Mesodermal cell (in vitro differentiated cells): ENCODE data around the gene SH3PXD2B.
"Not testable (repeated sequence)": the region's sequence is repeated elsewhere in the genome, so short reads cannot be mapped to it uniquely, and the experiment has no call there.

Experiments
- H3K27ac ChIP-seq: 2 replicates; pipeline ENCODE4 v1.7.0; 2013; ENCODE audit warnings: mild to moderate bottlenecking, low read depth, low read length, moderate library complexity; ENCODE audit not compliant: severe bottlenecking
- H3K36me3 ChIP-seq: 2 replicates; pipeline ENCODE4 v1.7.1; 2013; ENCODE audit warnings: mild to moderate bottlenecking, low read length, moderate library complexity; ENCODE audit not compliant: control insufficient read depth, insufficient read depth
- H3K4me1 ChIP-seq: one replicate; pipeline ENCODE4 v1.7.1; 2013; ENCODE audit warnings: mild to moderate bottlenecking, low read length; ENCODE audit not compliant: insufficient read depth, control insufficient read depth, poor library complexity, severe bottlenecking
- H3K4me3 ChIP-seq: 2 replicates; pipeline ENCODE4 v1.7.0; 2013; ENCODE audit warnings: low read length, control low read depth, mild to moderate bottlenecking; ENCODE audit not compliant: insufficient read depth, poor library complexity, severe bottlenecking; ENCODE audit errors: extremely low read depth
- H3K9me3 ChIP-seq: 2 replicates; pipeline ENCODE4 v1.7.1; 2013; ENCODE audit warnings: mild to moderate bottlenecking, low read length, moderate library complexity; ENCODE audit not compliant: control insufficient read depth
- WGBS, 2 experiments: methylation state at CpG; one replicate each; pipeline ENCODE4 v1.1.5; 2013; ENCODE audit warnings: missing lambda C conversion rate in 2 of 2; ENCODE audit not compliant: insufficient coverage in 2 of 2; 5-methylcytosine and 5-hydroxymethylcytosine counted together

SH3PXD2B gene

DNA sequence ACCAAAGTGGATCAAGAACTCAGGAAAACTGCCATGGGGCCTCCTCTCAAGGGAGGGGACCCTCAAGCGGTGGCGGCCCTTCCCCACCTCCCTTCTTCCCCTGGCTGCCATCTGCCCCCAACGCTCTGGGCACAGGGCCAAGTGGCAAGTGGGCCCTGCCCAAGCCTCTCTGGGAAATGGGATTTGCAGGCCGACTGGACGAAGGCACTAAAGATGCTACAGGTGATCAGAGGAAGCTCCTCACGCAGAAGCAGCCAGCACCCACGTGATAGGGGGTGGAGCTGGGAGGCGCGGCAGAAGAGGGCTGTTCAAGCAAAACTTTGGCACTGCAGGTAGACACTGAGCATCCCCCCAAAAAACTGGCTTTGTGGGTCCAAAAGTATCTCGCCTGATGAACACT is 118.1 kb downstream of the SH3PXD2B start:
- WGBS, 2 experiments = 92 to 96% methylated on average over 8 to 9 of the region's 10 CpGs
- Histone ChIP-seq H3K4me3 (no peak overlapping the region), H3K4me1 (no peaks in the 10 kb centered on the region), H3K9me3 (no peaks in the 10 kb centered on the region), H3K27ac (no peak overlapping the region), H3K36me3 (peaks cover 64% of the 10 kb centered on the region)

GRCh38 chr5:172335721-172336120 is 118.6 kb downstream of the SH3PXD2B start:
- Histone ChIP-seq H3K4me3 (no peak overlapping the region), H3K4me1 (no peaks in the 10 kb centered on the region), H3K9me3 (no peaks in the 10 kb centered on the region), H3K27ac (no peak overlapping the region), H3K36me3 (peaks cover 58% of the 10 kb centered on the region)
- 92 to 100% methylated on average over 2 to 3 of the region's 4 CpGs for WGBS, 2 experiments

GRCh38 chr5:172334641-172335040 is 119.7 kb downstream of the SH3PXD2B start:
- Histone ChIP-seq H3K9me3 (no peaks in the 10 kb centered on the region), H3K36me3 (peaks cover 48% of the 10 kb centered on the region), H3K4me1 (no peaks in the 10 kb centered on the region), H3K4me3 (no peak overlapping the region), H3K27ac (no peak overlapping the region)
- WGBS, 2 experiments = 95 to 99% methylated on average over 7 to 9 of the region's 9 CpGs

DNA sequence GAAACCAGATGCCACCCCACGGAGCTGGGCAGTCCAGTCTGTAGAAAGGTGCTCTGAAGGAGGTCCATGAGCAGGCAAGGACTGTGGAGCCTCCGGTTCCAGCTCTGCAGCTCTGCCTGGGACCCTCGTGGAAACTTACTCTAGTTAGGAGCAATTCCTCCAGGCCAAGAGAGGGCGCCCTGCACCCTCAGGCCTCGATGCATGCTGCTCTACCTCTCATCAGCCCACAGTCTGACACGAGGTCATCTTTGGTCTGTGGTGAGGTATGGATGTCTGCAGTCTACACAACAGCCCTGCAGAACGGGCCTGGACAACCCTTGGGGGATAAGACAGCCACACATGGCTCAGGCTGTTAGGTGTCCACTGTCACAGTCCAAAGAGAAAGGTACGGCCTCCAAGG is 120.1 kb downstream of the SH3PXD2B start:
- Histone ChIP-seq H3K36me3 (peaks cover 43% of the 10 kb centered on the region), H3K4me1 (no peaks in the 10 kb centered on the region), H3K9me3 (no peaks in the 10 kb centered on the region), H3K27ac (no peak overlapping the region), H3K4me3 (no peak overlapping the region)
- WGBS, 2 experiments = 95% methylated on average over 4 to 6 of the region's 8 CpGs

DNA sequence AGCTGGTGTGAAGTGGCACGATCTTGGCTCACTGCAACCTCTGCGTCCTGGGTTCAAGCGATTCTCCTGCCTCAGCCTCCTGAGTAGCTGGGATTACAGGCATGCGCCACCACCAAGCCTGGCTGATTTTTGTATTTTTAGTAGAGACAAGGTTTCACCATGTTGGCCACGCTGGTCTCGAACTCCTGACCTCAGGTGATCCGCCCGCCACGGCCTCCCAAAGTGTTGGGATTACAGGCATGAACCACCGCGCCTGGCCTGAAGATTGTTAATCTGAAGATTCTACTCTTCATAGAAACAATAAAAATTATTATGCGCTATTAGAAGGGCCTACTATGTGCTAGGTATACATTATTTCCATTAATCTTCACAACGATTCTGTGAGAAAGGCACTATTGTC is 127.4 kb downstream of the SH3PXD2B start:
- not testable (repeated sequence) for H3K4me3 ChIP-seq, H3K9me3 ChIP-seq, H3K27ac ChIP-seq, H3K4me1 ChIP-seq, H3K36me3 ChIP-seq
- WGBS, 2 experiments = 86 to 88% methylated on average over 3 to 8 of the region's 13 CpGs

DNA sequence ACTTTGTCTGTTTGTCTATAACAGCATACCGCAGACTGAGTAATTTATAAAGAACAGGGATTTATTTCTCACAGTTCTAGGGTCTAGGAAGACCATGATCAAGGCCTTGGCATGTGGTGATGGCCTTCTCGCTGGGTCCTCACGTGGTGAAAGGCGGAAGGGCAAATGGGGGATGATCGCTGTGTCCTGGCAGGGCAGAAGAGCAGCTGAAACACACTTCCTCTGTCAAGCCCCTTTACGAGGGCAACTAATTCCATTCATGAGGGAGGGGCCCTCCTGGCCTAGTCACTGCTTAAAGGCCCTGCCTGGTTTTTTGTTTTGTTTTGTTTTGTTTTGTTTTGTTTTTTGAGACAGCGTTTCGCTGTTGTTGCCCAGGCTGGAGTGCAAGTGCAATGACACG is 128.9 kb downstream of the SH3PXD2B start:
- WGBS, 2 experiments = 79 to 86% methylated on average over 6 to 8 of the region's 9 CpGs
- Histone ChIP-seq H3K4me1 (no peaks in the 10 kb centered on the region), H3K36me3 (no peaks in the 10 kb centered on the region), H3K9me3 (no peaks in the 10 kb centered on the region), H3K4me3 (no peak overlapping the region), H3K27ac (no peak overlapping the region)

DNA sequence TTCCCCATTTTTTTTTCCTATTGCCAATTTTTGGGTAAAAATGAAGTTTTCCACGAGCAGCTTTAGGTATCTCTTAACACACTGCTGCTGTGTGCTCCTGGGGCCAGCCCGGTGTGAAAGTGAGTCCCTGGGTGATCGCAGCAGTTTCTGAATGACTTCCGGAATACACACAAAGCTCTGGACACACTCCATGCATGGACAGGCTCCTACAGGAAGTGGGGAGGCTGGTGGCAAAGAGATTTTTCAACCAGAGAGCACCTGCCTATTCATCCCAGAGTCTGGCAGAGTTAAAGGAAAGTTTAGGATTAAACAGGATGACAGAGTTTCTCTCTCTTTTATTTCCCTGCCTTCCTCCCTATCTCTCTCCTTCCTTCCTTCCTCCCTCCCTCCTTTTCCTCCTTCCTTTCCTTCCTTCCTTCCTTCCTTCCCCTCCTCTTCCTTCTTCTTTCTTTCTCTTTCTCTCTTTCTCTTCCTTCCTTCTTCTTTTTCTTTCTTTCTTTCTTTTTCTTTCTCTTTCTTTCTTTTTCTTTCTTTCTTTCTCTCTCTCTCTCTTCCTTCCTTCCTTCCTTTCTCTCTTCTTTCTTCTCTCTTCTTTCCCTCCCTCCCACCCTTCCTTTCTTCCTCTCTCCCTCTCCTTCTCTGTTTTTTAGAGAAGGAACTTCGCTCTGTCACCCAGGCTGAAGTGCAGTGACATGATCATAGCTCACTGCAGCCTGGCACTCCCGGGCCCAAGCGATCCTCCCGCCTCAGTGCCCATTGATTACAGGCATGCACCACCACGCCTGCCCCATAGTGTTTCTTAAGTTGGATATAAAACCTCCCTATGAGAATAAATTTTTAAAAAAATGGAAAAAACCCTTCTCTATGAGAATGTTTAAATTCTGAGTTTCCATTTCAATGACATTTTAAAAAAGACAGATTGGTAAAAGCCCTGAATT is 132.0 kb downstream of the SH3PXD2B start:
- H3K4me1 ChIP-seq = no peaks in the 10 kb centered on the region
- H3K9me3 ChIP-seq = no peaks in the 10 kb centered on the region
- H3K27ac ChIP-seq = no peak overlapping the region
- H3K36me3 ChIP-seq = no peaks in the 10 kb centered on the region
- H3K4me3 ChIP-seq = no peak overlapping the region
- 98% methylated on average over 7 of the region's 9 CpGs; no CpG with 5 or more reads in 1 of the 2 experiments for WGBS, 2 experiments

- Histone ChIP-seq H3K4me3 (no peak overlapping the region), H3K36me3 (no peaks in the 10 kb centered on the region), H3K9me3 (no peaks in the 10 kb centered on the region), H3K4me1 (no peaks in the 10 kb centered on the region), H3K27ac (no peak overlapping the region)
These were observed 132.7 kb downstream of the SH3PXD2B start for GRCh38 chr5:172321593-172321992.

- no peaks in the 10 kb centered on the region for H3K9me3 ChIP-seq
- no peak overlapping the region for H3K27ac ChIP-seq
- H3K4me3 ChIP-seq = no peak overlapping the region
- WGBS, 2 experiments = 94 to 100% methylated on average over 1 to 4 of the region's 4 CpGs
- peaks cover 5% of the 10 kb centered on the region for H3K4me1 ChIP-seq
- no peaks in the 10 kb centered on the region for H3K36me3 ChIP-seq
These were observed 134.4 kb downstream of the SH3PXD2B start for GRCh38 chr5:172319708-172320441.

GRCh38 chr5:172315587-172316493 is 138.5 kb downstream of the SH3PXD2B start:
- H3K27ac ChIP-seq = no peak overlapping the region
- no peaks in the 10 kb centered on the region for H3K36me3 ChIP-seq
- no peaks in the 10 kb centered on the region for H3K9me3 ChIP-seq
- 96% methylated on average over 10 to 11 of the region's 11 CpGs for WGBS, 2 experiments
- no peak overlapping the region for H3K4me3 ChIP-seq
- peaks cover 8% of the 10 kb centered on the region for H3K4me1 ChIP-seq
